GM21447 (cell line): ENCODE measurements around the gene GPRC5B.

Experiments used
- ATAC-seq: cut with Tn5 transposase; IDR thresholded peaks from one replicate; pipeline ENCODE4 v1.9.1; 2021; ENCODE audit not compliant: unreplicated experiment

The GPRC5B gene

DNA sequence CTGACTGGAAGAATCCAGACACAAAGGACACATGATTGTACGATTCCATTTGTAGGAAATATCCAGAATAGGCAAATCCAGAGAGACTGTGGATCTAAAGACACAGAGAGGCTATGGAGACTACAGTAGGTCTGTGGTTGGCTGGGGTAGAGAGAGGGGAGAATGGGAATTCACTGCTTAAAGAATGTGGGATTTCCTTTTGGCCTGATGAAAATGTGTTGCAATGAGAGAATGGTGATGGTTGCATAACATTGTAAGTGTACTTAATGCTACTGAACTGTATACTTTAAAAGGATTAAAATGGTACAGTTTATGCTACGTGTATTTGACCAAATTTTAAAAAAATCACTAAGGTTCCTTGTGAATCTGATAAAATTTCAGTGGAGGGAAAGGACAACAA is 62.1 kb downstream of the GPRC5B start:
- ATAC-seq = no peak

DNA sequence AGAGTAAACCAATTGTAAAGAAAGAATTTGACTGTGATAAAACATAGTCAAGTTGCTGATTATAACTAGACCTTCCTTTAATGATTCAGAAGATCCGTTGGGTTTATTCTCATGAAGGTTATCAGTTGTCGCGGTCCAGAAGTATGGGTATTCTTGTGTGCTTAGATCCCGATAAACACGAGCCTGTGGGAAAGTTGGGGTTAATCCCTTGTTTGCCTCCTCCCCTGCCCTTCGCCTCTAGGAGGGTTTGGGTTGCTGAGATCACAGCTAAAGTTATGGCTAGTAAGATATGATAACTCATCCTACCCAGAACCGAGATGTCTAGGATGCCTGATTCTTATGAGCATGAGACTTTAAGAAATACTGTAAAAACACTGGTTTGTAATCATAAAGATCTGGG is 66.8 kb downstream of the GPRC5B start:
- no peak for ATAC-seq

DNA sequence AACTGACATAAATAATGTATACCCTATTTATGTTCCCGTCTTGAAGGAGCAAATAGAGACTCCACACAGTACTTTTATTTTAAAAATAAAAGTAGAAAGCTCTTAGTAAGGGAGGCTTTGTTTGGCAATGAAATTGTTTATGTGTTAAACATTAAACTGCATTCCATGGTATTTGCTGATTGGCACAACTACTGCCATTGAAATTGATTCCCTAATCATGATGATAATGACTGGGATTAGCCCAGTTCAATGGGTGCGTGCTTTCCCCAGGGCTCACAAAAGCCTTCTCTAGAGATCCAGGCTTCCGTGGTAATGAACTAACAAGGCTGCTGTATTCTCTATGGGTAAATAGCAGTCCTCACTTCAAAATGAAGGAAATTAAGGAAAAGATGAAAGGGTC is 67.5 kb downstream of the GPRC5B start:
- ATAC-seq = no peak

DNA sequence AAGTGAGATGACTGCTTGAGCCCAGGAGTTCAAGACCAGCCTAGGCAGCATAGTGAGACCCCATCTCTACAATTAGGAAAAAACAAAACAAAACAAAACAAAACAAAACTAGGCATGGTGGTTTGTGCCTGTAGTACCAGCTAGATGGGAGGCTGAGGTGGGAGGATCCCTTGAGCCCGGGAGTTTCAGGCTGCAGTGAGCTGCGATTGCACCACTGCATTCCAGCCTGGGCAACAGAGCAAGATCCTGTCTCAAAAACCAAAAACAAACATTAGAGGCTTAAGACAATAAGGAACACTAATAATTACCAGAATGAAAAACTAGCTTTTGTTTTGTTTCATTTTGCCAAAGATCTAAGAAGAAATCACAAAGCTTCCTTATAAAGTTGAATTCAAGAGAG is 69.2 kb downstream of the GPRC5B start:
- no peak for ATAC-seq

DNA sequence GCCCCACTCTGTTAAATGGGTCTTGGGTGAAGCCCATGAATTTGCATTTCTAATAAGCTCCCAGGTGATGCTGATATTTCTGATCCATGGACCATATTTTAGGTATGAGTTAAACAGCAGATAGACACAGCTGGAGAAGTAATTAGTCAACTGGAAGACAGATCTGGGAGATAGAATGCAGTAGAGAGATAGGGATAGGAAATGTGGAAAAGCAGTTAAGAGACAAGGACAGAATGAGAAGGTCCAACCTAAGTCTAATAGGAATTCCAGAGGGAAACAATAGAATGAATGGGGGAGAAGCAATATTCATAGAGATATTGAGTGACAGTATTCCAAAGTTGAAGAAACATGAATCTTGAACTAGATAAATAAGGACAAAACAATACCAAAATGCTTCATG is 71.7 kb downstream of the GPRC5B start:
- no peak for ATAC-seq

DNA sequence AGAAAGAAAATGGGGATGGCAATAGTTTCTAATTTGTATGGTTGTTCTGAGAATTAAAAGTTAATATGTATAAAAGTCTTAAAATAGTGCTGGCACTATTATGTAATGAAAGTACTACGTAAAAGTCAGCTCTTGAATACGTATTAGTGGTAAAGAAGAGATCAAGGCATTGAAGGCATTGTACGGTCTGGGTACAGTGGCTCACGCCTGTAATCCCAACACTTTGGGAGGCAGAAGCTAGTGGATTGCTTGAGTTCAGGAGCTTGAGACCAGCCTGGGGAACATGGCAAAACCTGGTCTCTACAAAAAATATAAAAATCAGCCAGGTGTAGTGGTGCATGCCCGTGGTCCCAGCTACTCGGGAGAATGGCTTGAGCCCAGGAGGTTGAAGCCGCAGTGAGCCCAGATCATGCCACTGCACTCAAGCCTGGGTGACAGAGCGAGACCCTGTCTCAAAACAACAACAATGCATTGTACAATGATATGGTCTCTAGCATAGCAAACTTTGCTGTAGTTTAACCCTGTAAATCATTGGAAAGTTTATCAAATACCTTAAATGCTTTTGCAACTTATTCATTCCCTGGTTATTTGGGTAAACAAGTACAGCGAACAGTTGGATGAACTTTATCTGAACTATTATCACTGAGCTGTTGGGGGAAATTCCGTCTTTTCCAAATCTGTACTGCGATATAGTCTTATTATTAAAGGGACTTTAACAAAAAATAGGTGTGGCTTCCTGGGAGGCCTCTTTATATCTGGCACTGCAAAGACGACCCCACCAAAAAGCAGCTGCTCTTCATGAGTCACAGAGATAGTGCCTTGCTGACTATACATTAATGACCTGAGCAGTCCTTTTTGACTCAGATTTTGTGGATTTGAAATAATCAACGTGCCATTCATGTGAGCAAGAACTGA is 73.6 kb downstream of the GPRC5B start:
- ATAC-seq = no peak

DNA sequence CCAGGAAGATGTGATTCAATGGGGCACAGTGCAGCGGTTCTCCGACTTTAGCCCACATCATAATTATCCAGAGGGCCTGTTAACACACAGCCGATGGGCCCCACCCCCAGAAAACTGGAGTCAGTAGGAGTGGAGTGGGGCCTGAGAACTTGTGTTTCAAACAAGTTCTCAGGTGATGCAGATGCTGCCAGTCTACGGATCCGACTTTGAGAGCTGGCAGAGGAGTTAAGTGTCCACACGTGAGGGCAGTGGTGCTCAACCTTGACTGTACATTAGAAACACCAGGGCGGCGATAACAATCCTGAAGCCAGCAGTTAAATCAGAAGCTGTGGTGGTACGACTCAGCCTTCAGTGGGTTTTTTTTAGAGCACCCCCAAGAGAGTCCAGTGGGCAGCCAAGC is 75.0 kb downstream of the GPRC5B start:
- no peak for ATAC-seq

DNA sequence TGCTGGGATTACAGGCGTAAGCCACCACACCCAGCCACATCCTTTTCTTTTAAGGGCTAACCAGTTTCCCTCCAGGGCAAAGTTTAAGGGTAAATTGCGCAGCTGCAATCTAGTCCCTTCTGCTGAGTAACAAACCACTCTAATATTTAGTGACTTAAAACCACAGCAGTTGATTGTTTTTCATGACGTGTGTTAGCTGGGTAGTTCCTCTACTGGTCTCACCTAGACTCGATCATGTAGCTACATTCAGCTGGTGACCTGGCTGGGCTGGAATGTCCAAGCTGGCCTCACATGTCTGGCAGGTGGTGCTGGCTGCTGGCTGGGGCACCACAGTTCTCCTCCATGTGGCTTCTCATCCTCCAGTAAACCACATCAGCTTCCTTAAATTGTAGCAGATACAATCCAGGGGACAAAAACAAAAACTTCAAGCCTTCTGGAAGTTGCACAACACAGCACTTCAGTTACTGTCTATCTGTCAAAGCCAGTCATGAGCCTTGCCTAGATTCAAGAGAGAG is 75.5 kb downstream of the GPRC5B start:
- no peak for ATAC-seq

DNA sequence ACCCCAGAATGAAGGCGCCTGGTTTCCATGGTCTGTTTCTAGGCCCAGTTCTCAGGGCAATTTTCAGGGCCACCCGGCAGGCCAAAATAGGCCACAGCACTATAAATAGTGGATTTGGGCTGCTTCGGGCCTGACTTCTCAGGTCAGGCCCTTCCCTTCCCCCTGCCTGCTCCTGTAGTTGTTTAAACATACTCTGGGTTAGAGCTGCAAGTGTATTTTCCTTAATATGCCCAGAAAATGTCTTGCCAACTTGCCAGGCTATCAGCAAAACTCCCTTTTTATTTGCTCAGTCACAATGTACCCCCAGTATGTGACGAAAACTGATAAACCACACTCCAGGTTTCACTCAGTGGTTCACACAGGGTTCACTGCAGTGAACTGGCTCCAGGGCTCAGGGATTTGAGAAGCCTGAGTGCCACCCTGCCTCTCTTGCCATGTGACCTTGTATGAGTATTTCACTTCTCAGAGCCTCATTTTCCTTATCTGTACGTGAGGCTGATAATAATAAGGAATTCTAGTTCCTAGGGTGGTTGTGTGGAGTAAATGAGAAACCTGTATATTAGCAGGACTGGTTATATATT is 76.5 kb downstream of the GPRC5B start:
- ATAC-seq = no peak
